IMR-90 (cell line): ENCODE measurements around the gene GIT2. TPM values are rescaled to one million over a fixed set of nuclear protein-coding genes. Genes with fewer than 3 reads are reported as not detected.
A peak's percentile ranks its signal among the peaks of the same experiment; 100 is the strongest.

Experiments
- ATAC-seq: fragments of 200-7000 bp; cut with Tn5 transposase; 2 replicates; pipeline ENCODE4 v1.9.1; 2020; ENCODE audit warnings: low read depth, mild to moderate bottlenecking, moderate library complexity
- BruUV-seq: library from RNA; stranded (reverse); fragments of 400-500 nt; replicated peaks from 2 replicates; lab custom pipeline; 2021; lab: Mats Ljungman, UMichigan
- CTCF ChIA-PET: fragments of 300-600 bp; formaldehyde crosslinking; extraction: SDS; loops from one replicate; lab custom pipeline; 2021; ENCODE audit warnings: antibody characterized with exemption; lab: Yijun Ruan, JAX
- POLR2A ChIA-PET: fragments of 300-600 bp; sonication (Branson Sonifier 250); formaldehyde crosslinking; loops from one replicate; lab custom pipeline; 2022; ENCODE audit warnings: antibody characterized with exemption; ENCODE audit not compliant: unreplicated experiment; lab: Charles Lee
- DNase-seq: peaks from one replicate; pipeline ENCODE4 v3.0.0; 2013
- H2AFZ ChIP-seq: replicated peaks from 2 replicates; pipeline ENCODE3; 2013; ENCODE audit warnings: low read length, mild to moderate bottlenecking; ENCODE audit not compliant: poor library complexity
- H2AK5ac ChIP-seq: 2 replicates; pipeline ENCODE4 v1.6.1; 2013; ENCODE audit warnings: low read depth, low read length, inconsistent platforms
- H2AK9ac ChIP-seq: replicated peaks from 2 replicates; pipeline ENCODE3; 2013; ENCODE audit warnings: mild to moderate bottlenecking, low read depth, low read length, moderate library complexity; ENCODE audit not compliant: poor library complexity
- H2BK120ac ChIP-seq: 2 replicates; pipeline ENCODE4 v1.6.1; 2013; ENCODE audit warnings: low read depth, low read length, inconsistent platforms
- H2BK15ac ChIP-seq: 3 replicates; pipeline ENCODE4 v1.6.1; 2013; ENCODE audit warnings: low read depth, low read length, inconsistent platforms
- H2BK20ac ChIP-seq: 2 replicates; pipeline ENCODE4 v1.6.1; 2013; ENCODE audit warnings: low read depth, mild to moderate bottlenecking, inconsistent platforms, low read length, moderate library complexity
- H2BK5ac ChIP-seq: 2 replicates; pipeline ENCODE4 v1.6.1; 2013; ENCODE audit warnings: mild to moderate bottlenecking, low read depth, low read length, inconsistent platforms; ENCODE audit not compliant: poor library complexity, severe bottlenecking
- H3K14ac ChIP-seq: replicated peaks from 2 replicates; pipeline ENCODE4 v1.6.1; 2013; ENCODE audit warnings: low read depth, low read length, inconsistent platforms
- H3K18ac ChIP-seq: 2 replicates; pipeline ENCODE4 v1.6.1; 2013; ENCODE audit warnings: low read depth, low read length, control low read depth
- H3K23ac ChIP-seq: 2 replicates; pipeline ENCODE4 v1.6.1; 2013; ENCODE audit warnings: low read depth, low read length, inconsistent platforms
- H3K27ac ChIP-seq: 2 replicates; pipeline ENCODE4 v1.5.1; 2013; ENCODE audit warnings: mild to moderate bottlenecking, control low read depth, low read length; ENCODE audit not compliant: insufficient read depth
- H3K27me3 ChIP-seq: 2 replicates; pipeline ENCODE4 v1.6.1; 2013; ENCODE audit warnings: low read length; ENCODE audit not compliant: control insufficient read depth, insufficient read depth
- H3K36me3 ChIP-seq: 2 replicates; pipeline ENCODE4 v1.6.1; 2013; ENCODE audit warnings: low read length, mixed read lengths; ENCODE audit not compliant: control insufficient read depth, insufficient read depth
- H3K4ac ChIP-seq: 2 replicates; pipeline ENCODE4 v1.6.1; 2013; ENCODE audit warnings: low read depth, low read length, inconsistent platforms
- H3K4me1 ChIP-seq: 2 replicates; pipeline ENCODE4 v1.6.1; 2013; ENCODE audit warnings: low read length, mixed read lengths; ENCODE audit not compliant: control insufficient read depth, insufficient read depth
- H3K4me2 ChIP-seq: 2 replicates; pipeline ENCODE4 v1.6.1; 2013; ENCODE audit warnings: low read depth, mild to moderate bottlenecking, control low read depth, low read length, moderate library complexity
- H3K4me3 ChIP-seq: 2 replicates; pipeline ENCODE4 v1.5.1; 2013; ENCODE audit warnings: low read depth, mild to moderate bottlenecking, control low read depth, low read length, moderate library complexity; ENCODE audit not compliant: insufficient read depth
- H3K56ac ChIP-seq: 2 replicates; pipeline ENCODE4 v1.6.1; 2013; ENCODE audit warnings: low read length, inconsistent platforms; ENCODE audit not compliant: insufficient read depth; ENCODE audit errors: extremely low read depth
- H3K79me1 ChIP-seq, 2 experiments: 2 replicates each; pipeline ENCODE4 v1.6.1; 2013; ENCODE audit warnings: low read length in 2 of 2, inconsistent platforms in 1 of 2, low read depth in 1 of 2
- H3K9ac ChIP-seq: 2 replicates; pipeline ENCODE4 v1.6.1; 2013; ENCODE audit warnings: low read depth, low read length, control low read depth
- H3K9me1 ChIP-seq: 2 replicates; pipeline ENCODE4 v1.6.1; 2013; ENCODE audit warnings: low read length, inconsistent platforms; ENCODE audit not compliant: insufficient read depth
- H3K9me3 ChIP-seq: 2 replicates; pipeline ENCODE4 v1.6.1; 2013; ENCODE audit warnings: low read length; ENCODE audit not compliant: control insufficient read depth, insufficient read depth
- H4K20me1 ChIP-seq: 2 replicates; pipeline ENCODE4 v1.6.1; 2013; ENCODE audit warnings: low read length, inconsistent platforms; ENCODE audit not compliant: insufficient read depth
- H4K5ac ChIP-seq: 2 replicates; pipeline ENCODE4 v1.6.1; 2013; ENCODE audit warnings: mild to moderate bottlenecking, low read depth, low read length, control low read depth
- H4K8ac ChIP-seq, 2 experiments: 2 replicates each; pipeline ENCODE4 v1.6.1; 2013; ENCODE audit warnings: low read depth in 2 of 2, low read length in 2 of 2, control low read depth in 1 of 2, inconsistent platforms in 1 of 2
- H4K91ac ChIP-seq: 2 replicates; pipeline ENCODE4 v1.6.1; 2013; ENCODE audit warnings: low read depth, low read length, inconsistent platforms; ENCODE audit not compliant: insufficient read depth
- CEBPB ChIP-seq: IDR thresholded peaks from 2 replicates; pipeline ENCODE4 v1.6.1; 2012; ENCODE audit warnings: low read depth, low read length, improper control_type of control experiment
- MAFK ChIP-seq: IDR thresholded peaks from 2 replicates; pipeline ENCODE4 v1.6.1; 2012; ENCODE audit warnings: low read depth, low read length, improper control_type of control experiment
- MAZ ChIP-seq: IDR thresholded peaks from 2 replicates; pipeline ENCODE4 v1.6.1; 2012; ENCODE audit warnings: low read depth, mild to moderate bottlenecking, low read length, improper control_type of control experiment, moderate library complexity, borderline replicate concordance
- RFX5 ChIP-seq: IDR thresholded peaks from 2 replicates; pipeline ENCODE4 v1.8.0; 2012; ENCODE audit warnings: low read depth, mild to moderate bottlenecking, low read length, moderate library complexity
- SMC3 ChIP-seq: fragments of 150-350 bp; IDR thresholded peaks from 2 replicates; pipeline ENCODE4 v1.6.1; 2016; ENCODE audit warnings: low read depth, mild to moderate bottlenecking, antibody characterized with exemption, low read length, moderate library complexity
- WGBS, 2 experiments: methylation state at CpG; one replicate each; pipeline versions ENCODE4 v1.1.5 to v1.1.7; 2013; ENCODE audit warnings: missing lambda C conversion rate in 2 of 2; ENCODE audit not compliant: insufficient read length in 1 of 2; ENCODE audit errors: extremely low coverage in 2 of 2; 5-methylcytosine and 5-hydroxymethylcytosine counted together
- dilution Hi-C: fragments of 300-500 bp; cut with HindIII; formaldehyde crosslinking; loops from one replicate; pipeline ENCODE4 v1.14.3; 2018; ENCODE audit warnings: low sequenced_read_pairs; ENCODE audit not compliant: unreplicated experiment
- in situ Hi-C: fragments of 300-500 bp; cut with MboI; formaldehyde crosslinking; loops from 3 replicates; pipeline ENCODE4 v1.14.3; 2019; ENCODE audit warnings: low sequenced_read_pairs, inconsistent platforms, mixed read lengths
- intact Hi-C: fragments of 100-400 bp; cut with micrococcal nuclease; formaldehyde crosslinking; loops from 2 replicates; pipeline ENCODE4 v1.10.0; 2022
- polyA plus RNA-seq, 3 experiments: library from polyadenylated mRNA; depleted of rRNA; stranded (reverse); fragments of >200 nt; gene quantifications; 2 replicates each; pipeline ENCODE4 v1.2.3, GENCODE V29; 2012; ENCODE audit warnings: low replicate concordance in 1 of 3
- total RNA-seq: library from RNA; depleted of rRNA; stranded (reverse); fragments of >200 nt; gene quantifications from 2 replicates; pipeline ENCODE4 v1.2.3, GENCODE V29; 2012

Gene GIT2
- total and polyA plus RNA-seq, 2 of the 4 experiments (the other 2 are of a cell fraction), result 48.0 to 71.9 TPM

- no peak overlapping the region for H2BK120ac ChIP-seq
- H3K23ac ChIP-seq, result no peak overlapping the region
- dilution Hi-C loops, result no loop called here
- no peak for TF ChIP-seq MAZ
- TF ChIP-seq CEBPB, result peak; percentile 85
- TF ChIP-seq SMC3, result no peak
- no peak for TF ChIP-seq MAFK
- TF ChIP-seq RFX5, result no peak
- no peak overlapping the region for H4K91ac ChIP-seq
- H3K36me3 ChIP-seq, result peaks cover 31% of the 10 kb centered on the region
- peaks cover 27 to 44% of the 10 kb centered on the region in 2 experiments for H3K79me1 ChIP-seq
- no peak overlapping the region for H2BK20ac ChIP-seq
- CTCF ChIA-PET, result interaction anchor here (1.4 kb wide), 1 partner anchor 10 kb away, joined by 3 read pairs; no protein-coding TSS in a partner anchor
- no peak overlapping the region for H2BK5ac ChIP-seq
- H4K8ac ChIP-seq, result no peak overlapping the region
- no peak overlapping the region for H3K9ac ChIP-seq
- H4K5ac ChIP-seq, result no peak overlapping the region
- in situ Hi-C loops, result no loop called here
- no CpG with 5 or more reads among the region's 4 CpGs for WGBS, 2 experiments
- H3K56ac ChIP-seq, result no peak overlapping the region
- peaks cover 17% of the 10 kb centered on the region for H3K9me1 ChIP-seq
- no peaks in the 10 kb centered on the region for H3K27me3 ChIP-seq
- H3K4me3 ChIP-seq, result no peak overlapping the region
- H3K4me1 ChIP-seq, result peaks cover 8% of the 10 kb centered on the region
- H3K14ac ChIP-seq, result no peak overlapping the region
- no peak overlapping the region for H3K18ac ChIP-seq
- no peak overlapping the region for H2AFZ ChIP-seq
- peaks cover 34% of the 10 kb centered on the region for H4K20me1 ChIP-seq
- H2AK5ac ChIP-seq, result 0 out of 2 replicates have a peak overlapping the region, but pooled peaks have one; percentile 7
- H3K9me3 ChIP-seq, result no peaks in the 10 kb centered on the region
- no peak for ATAC-seq
- BruUV-seq, result no TSS peak
- peak overlapping the region; percentile 4; the same call in 1 of the 2 replicates for H3K27ac ChIP-seq
- POLR2A ChIA-PET, result interaction anchor here (0.8 kb wide), 1 partner anchor 12 kb away, joined by 7 read pairs; no protein-coding TSS in a partner anchor
- H2AK9ac ChIP-seq, result no peak overlapping the region
- no peak for DNase-seq
- no peak overlapping the region for H2BK15ac ChIP-seq
- intact Hi-C loops, result no loop called here
- H3K4ac ChIP-seq, result no peak overlapping the region
- no peak overlapping the region for H3K4me2 ChIP-seq
Observed at GRCh38 chr12:110012659-110013058, 16.5 kb upstream of the GIT2 start.
